Coronary artery (tissue), 2 donors: ENCODE data around the gene IAH1.

ENCODE experiments used
- DNase-seq: peaks from one replicate; pipeline ENCODE4 v3.0.0-alpha.2; 2017; ENCODE audit warnings: low spot score
- H3K27ac ChIP-seq, 2 donors: fragments of 200-600 bp; sonication (generic); one replicate each; pipeline ENCODE4 v1.5.1; 2016 to 2019
- H3K4me3 ChIP-seq: fragments of 200-600 bp; sonication (generic); 2 replicates; pipeline ENCODE4 v1.5.1; 2016; ENCODE audit warnings: mild to moderate bottlenecking, moderate library complexity
- CTCF ChIP-seq: fragments of 200-600 bp; sonication (generic); IDR thresholded peaks from one replicate; pipeline ENCODE4 v1.5.1; 2019; ENCODE audit warnings: antibody characterized with exemption

IAH1 gene

GRCh38 chr2:9462886-9463697 is 11.3 kb upstream of the IAH1 start:
- Histone ChIP-seq H3K4me3 (no peak overlapping the region), H3K27ac (no peak overlapping the region)
- no peak for TF ChIP-seq CTCF
- DNase-seq = no peak

- Histone ChIP-seq H3K4me3 (no peak overlapping the region), H3K27ac (no peak overlapping the region)
- DNase-seq = no peak
- no peak for TF ChIP-seq CTCF
These were observed 10.7 kb upstream of the IAH1 start for GRCh38 chr2:9463698-9464034.

GRCh38 chr2:9465170-9465569 is 9.2 kb upstream of the IAH1 start:
- no peak overlapping the region for H3K4me3 ChIP-seq
- H3K27ac ChIP-seq = no peak overlapping the region
- DNase-seq = no peak
- TF ChIP-seq CTCF = no peak

- Histone ChIP-seq H3K27ac (no peak overlapping the region), H3K4me3 (no peak overlapping the region)
- no peak for TF ChIP-seq CTCF
- no peak for DNase-seq
These were observed 8.1 kb upstream of the IAH1 start for GRCh38 chr2:9466147-9466683.

GRCh38 chr2:9467687-9468086 is 6.7 kb upstream of the IAH1 start:
- DNase-seq = no peak

DNA sequence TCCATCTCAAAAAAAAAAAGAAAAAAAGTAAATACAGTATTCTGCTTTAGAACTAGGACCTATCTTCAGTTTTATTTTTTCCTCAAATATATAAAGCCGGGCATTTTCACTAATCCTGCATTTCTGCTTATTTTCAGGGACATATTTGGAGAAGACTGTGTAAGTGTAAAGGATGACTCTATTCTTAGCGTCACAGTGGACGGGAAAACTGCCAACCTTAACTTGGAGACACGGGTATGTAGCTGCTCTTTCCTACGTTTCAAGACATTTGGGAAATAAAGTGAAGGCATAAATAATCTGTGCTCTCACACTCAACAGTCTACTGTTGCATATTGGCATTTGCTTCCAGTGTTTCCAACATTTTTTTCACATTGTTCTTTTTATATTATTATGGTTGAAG is 3.1 kb upstream of the IAH1 start:
- peak overlapping the region; percentile 35 to 57 for H3K27ac ChIP-seq
- DNase-seq = no peak
- H3K4me3 ChIP-seq = no peak overlapping the region
- no peak for TF ChIP-seq CTCF

More at GRCh38 chr2:9467687-9468086, 6.7 kb upstream of the IAH1 start:
- H3K27ac ChIP-seq = no peak overlapping the region
- H3K4me3 ChIP-seq = no peak overlapping the region
- TF ChIP-seq CTCF = no peak

- H3K4me3 ChIP-seq = no peak overlapping the region
- no peak overlapping the region for H3K27ac ChIP-seq
- TF ChIP-seq CTCF = no peak
- DNase-seq = no peak
These were observed 1.8 kb upstream of the IAH1 start for GRCh38 chr2:9472511-9472910.
